HFFc6 (cell line): ENCODE data around the gene DGKQ. TPM values are rescaled to one million over a fixed set of nuclear protein-coding genes. Genes with fewer than 3 reads are reported as not detected.
A peak's percentile ranks its signal among the peaks of the same experiment; 100 is the strongest.
"Not testable (repeated sequence)": the region's sequence is repeated elsewhere in the genome, so short reads cannot be mapped to it uniquely, and the experiment has no call there.

Experiments used
- DNase-seq: peaks from one replicate; pipeline ENCODE4 v3.0.0-alpha.2; 2018
- H3K27ac Mint-ChIP-seq: 2 replicates; pipeline ENCODE4 v1.8.0; 2020; ENCODE audit warnings: mild to moderate bottlenecking, mixed read lengths
- H3K27me3 Mint-ChIP-seq: 2 replicates; pipeline ENCODE4 v1.8.0; 2021; ENCODE audit warnings: mild to moderate bottlenecking, moderate library complexity, mixed read lengths; ENCODE audit not compliant: insufficient read depth
- H3K36me3 Mint-ChIP-seq: 2 replicates; pipeline ENCODE4 v1.8.0; 2021; ENCODE audit warnings: low read depth, mixed read lengths
- H3K4me1 Mint-ChIP-seq: 2 replicates; pipeline ENCODE4 v1.8.0; 2020; ENCODE audit warnings: low read depth, mixed read lengths
- H3K4me3 Mint-ChIP-seq: 2 replicates; pipeline ENCODE4 v1.8.0; 2020; ENCODE audit warnings: mild to moderate bottlenecking, moderate library complexity, mixed read lengths
- H3K9me3 Mint-ChIP-seq: 2 replicates; pipeline ENCODE4 v1.8.0; 2020; ENCODE audit warnings: mild to moderate bottlenecking, mixed read lengths
- total RNA-seq, 6 experiments: library from RNA; stranded (reverse); fragmentation: NEBNext Ultra II Directional; extraction: Animal tissue kit (Norgen Biotek cat#: 25700); gene quantifications; 2 replicates in 1 of 6; 3 replicates in 5 of 6; pipeline ENCODE4 v1.2.3, GENCODE V29; 2021
- TF ChIP-seq, protein P1 (sequence below): fragments of 200-600 bp; sonication (generic); IDR thresholded peaks from 2 replicates; pipeline ENCODE4 v1.5.0; 2021; ENCODE audit warnings: antibody characterized with exemption, mild to moderate bottlenecking

The DGKQ gene
- total RNA-seq, 6 experiments from 2014 or later: 11.3 to 14.9 (median 13.1) TPM

DNA sequence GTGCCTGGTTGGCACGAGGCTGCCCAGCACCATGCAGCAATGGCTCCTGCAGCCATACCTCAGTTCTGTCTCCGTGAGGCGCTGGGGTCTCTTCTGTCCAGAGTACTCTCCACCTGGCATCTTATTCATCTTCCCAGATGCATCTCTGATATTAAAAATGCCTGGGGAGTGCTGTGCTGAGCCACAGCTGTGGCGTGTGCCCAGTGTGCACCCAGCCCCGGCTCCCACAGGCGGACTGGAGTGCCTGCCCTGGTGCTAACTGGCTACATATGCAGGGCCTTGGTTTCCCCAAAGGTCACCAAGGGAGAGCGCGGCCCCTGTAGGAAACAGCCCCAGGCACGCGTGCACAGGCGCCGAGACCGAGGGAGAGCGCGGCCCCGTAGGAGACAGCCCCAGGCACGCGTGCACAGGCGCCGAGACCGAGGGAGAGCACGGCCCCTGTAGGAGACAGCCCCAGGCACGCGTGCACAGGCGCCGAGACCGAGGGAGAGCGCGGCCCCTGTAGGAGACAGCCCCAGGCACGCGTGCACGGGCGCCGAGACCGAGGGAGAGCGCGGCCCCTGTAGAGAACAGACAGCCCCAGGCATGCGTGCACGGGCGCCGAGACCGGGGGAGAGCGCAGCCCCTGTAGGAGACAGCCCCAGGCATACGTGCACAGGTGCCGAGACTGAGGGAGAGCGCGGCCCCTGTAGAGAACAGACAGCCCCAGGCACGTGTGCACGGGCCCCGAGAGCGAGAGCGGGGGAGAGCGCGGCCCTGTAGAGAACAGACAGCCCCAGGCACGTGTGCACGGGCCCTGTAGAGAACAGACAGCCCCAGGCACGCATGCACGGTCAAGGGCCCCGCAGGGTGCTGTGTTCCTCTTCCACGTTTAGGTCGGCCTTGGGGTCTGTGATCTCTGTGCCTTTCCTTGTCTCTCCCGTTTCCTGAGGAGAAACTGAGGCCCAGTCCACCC, 26.6 kb downstream of the DGKQ start:
- no peaks in the 10 kb centered on the region for H3K4me1 Mint-ChIP-seq
- no peak overlapping the region for H3K4me3 Mint-ChIP-seq
- peaks cover 6% of the 10 kb centered on the region for H3K27me3 Mint-ChIP-seq
- DNase-seq: no peak
- no peak overlapping the region for H3K27ac Mint-ChIP-seq
- TF ChIP-seq, protein P1, sequence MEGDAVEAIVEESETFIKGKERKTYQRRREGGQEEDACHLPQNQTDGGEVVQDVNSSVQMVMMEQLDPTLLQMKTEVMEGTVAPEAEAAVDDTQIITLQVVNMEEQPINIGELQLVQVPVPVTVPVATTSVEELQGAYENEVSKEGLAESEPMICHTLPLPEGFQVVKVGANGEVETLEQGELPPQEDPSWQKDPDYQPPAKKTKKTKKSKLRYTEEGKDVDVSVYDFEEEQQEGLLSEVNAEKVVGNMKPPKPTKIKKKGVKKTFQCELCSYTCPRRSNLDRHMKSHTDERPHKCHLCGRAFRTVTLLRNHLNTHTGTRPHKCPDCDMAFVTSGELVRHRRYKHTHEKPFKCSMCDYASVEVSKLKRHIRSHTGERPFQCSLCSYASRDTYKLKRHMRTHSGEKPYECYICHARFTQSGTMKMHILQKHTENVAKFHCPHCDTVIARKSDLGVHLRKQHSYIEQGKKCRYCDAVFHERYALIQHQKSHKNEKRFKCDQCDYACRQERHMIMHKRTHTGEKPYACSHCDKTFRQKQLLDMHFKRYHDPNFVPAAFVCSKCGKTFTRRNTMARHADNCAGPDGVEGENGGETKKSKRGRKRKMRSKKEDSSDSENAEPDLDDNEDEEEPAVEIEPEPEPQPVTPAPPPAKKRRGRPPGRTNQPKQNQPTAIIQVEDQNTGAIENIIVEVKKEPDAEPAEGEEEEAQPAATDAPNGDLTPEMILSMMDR: no peak
- H3K9me3 Mint-ChIP-seq: no peaks in the 10 kb centered on the region
- H3K36me3 Mint-ChIP-seq: no peaks in the 10 kb centered on the region

- no peak overlapping the region for H3K27ac Mint-ChIP-seq
- TF ChIP-seq, protein P1: no peak
- peaks cover 6% of the 10 kb centered on the region for H3K27me3 Mint-ChIP-seq
- H3K4me1 Mint-ChIP-seq: no peaks in the 10 kb centered on the region
- no peaks in the 10 kb centered on the region for H3K36me3 Mint-ChIP-seq
- H3K4me3 Mint-ChIP-seq: no peak overlapping the region
- DNase-seq: no peak
- no peaks in the 10 kb centered on the region for H3K9me3 Mint-ChIP-seq
Measured at GRCh38 chr4:946103-946450, 27.3 kb downstream of the DGKQ start.

GRCh38 chr4:945274-946102, 27.9 kb downstream of the DGKQ start:
- Mint-ChIP-seq H3K27me3 (peaks cover 6% of the 10 kb centered on the region), H3K36me3 (no peaks in the 10 kb centered on the region), H3K4me1 (no peaks in the 10 kb centered on the region), H3K27ac (no peak overlapping the region), H3K4me3 (no peak overlapping the region; the same call in 1 of the 2 replicates), H3K9me3 (no peaks in the 10 kb centered on the region)
- no peak for DNase-seq
- TF ChIP-seq, protein P1: no peak

- not testable (repeated sequence) for H3K4me1 Mint-ChIP-seq, H3K27ac Mint-ChIP-seq, H3K4me3 Mint-ChIP-seq, H3K27me3 Mint-ChIP-seq, H3K9me3 Mint-ChIP-seq, DNase-seq, H3K36me3 Mint-ChIP-seq
Measured at GRCh38 chr4:939508-939907, 33.9 kb downstream of the DGKQ start.

DNA sequence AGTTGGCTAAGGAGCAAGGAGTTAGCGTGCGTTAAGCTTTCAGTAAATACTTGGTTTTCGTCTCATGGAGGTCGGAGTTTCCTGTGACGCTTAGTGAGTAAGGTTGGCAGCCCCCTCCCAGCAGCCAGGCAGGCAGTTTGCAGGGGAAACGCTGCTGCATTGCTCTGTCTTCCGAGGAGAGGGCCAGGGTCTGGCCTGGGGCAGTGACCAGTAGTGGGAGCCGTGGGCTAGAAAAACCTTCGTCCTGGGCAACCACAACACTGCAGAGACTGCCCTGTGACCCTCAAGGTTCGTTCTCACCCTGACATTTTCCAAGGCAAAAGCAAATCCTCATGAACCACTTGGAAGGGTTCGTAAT, 40.7 kb downstream of the DGKQ start:
- TF ChIP-seq, protein P1: peak; percentile 23; the same call in 1 of the 2 replicates

More for the DNA sequence above, 40.7 kb downstream of the DGKQ start:
- H3K36me3 Mint-ChIP-seq: 0 out of 2 replicates have a peak, but pooled peaks cover 3% of the 10 kb centered on the region
- no peak for DNase-seq
- H3K4me1 Mint-ChIP-seq: peaks cover 22% of the 10 kb centered on the region
- H3K27me3 Mint-ChIP-seq: no peaks in the 10 kb centered on the region; the same call in 1 of the 2 replicates
- no peaks in the 10 kb centered on the region for H3K9me3 Mint-ChIP-seq
- peak overlapping the region; percentile 90 for H3K27ac Mint-ChIP-seq
- H3K4me3 Mint-ChIP-seq: peak overlapping the region; percentile 99
